Stimulated activated effector memory CD8-positive, alpha-beta T cell treated with anti-CD3 and anti-CD28 coated beads, Interleukin-12 subunit alpha, Interleukin-12 subunit beta, amount 100 ng/mL, for 72 hours (primary cell): ENCODE measurements around the gene MYL12B.
"Not testable (repeated sequence)": the region's sequence is repeated elsewhere in the genome, so short reads cannot be mapped to it uniquely, and the experiment has no call there.

ENCODE experiments used
- ATAC-seq: fragments of 150-1000 bp; cut with Tn5 transposase; 2 replicates; pipeline ENCODE4 v1.10.0; 2021
- DNase-seq, 2 donors: peaks; one replicate each; pipeline ENCODE4 v3.0.0; 2021 to 2022; ENCODE audit warnings: low spot score in 2 of 2
- H3K27ac Mint-ChIP-seq: one replicate; pipeline ENCODE4 v1.8.0; 2022; ENCODE audit warnings: mild to moderate bottlenecking, mixed read lengths
- H3K36me3 Mint-ChIP-seq: one replicate; pipeline ENCODE4 v1.8.0; 2022; ENCODE audit warnings: mild to moderate bottlenecking, mixed read lengths
- H3K4me1 Mint-ChIP-seq: one replicate; pipeline ENCODE4 v1.8.0; 2022; ENCODE audit warnings: mixed read lengths
- H3K4me3 Mint-ChIP-seq: one replicate; pipeline ENCODE4 v1.8.0; 2022; ENCODE audit warnings: mild to moderate bottlenecking, mixed read lengths
- H3K9me3 Mint-ChIP-seq: one replicate; pipeline ENCODE4 v1.8.0; 2022; ENCODE audit warnings: mixed read lengths

The MYL12B gene

GRCh38 chr18:3293196-3293951, 31.4 kb downstream of the MYL12B start:
- ATAC-seq (no peak), DNase-seq (no peak)
- Mint-ChIP-seq H3K4me3 (no peak overlapping the region), H3K9me3 (peaks cover 12% of the 10 kb centered on the region), H3K27ac (no peak overlapping the region), H3K36me3 (no peaks in the 10 kb centered on the region), H3K4me1 (peaks cover 14% of the 10 kb centered on the region)

- DNase-seq: no peak
- H3K36me3 Mint-ChIP-seq: no peaks in the 10 kb centered on the region
- peaks cover 14% of the 10 kb centered on the region for H3K4me1 Mint-ChIP-seq
- ATAC-seq: no peak
- no peak overlapping the region for H3K27ac Mint-ChIP-seq
- no peak overlapping the region for H3K4me3 Mint-ChIP-seq
- H3K9me3 Mint-ChIP-seq: peaks cover 12% of the 10 kb centered on the region
Measured at GRCh38 chr18:3294435-3295080, 32.6 kb downstream of the MYL12B start.

- Mint-ChIP-seq H3K4me3 (peak overlapping the region; percentile 92), H3K36me3 (no peaks in the 10 kb centered on the region), H3K9me3 (no peaks in the 10 kb centered on the region), H3K27ac (peak overlapping the region; percentile 75), H3K4me1 (peaks cover 14% of the 10 kb centered on the region)
- DNase-seq: peak; percentile 90 to 96
- ATAC-seq: peak; percentile 99
Measured at GRCh38 chr18:3297025-3297984, 35.4 kb downstream of the MYL12B start.

GRCh38 chr18:3304832-3305231, 42.9 kb downstream of the MYL12B start:
- Mint-ChIP-seq H3K4me3 (peak overlapping the region; percentile 69), H3K36me3 (no peaks in the 10 kb centered on the region), H3K27ac (peak overlapping the region; percentile 94), H3K4me1 (peaks cover 24% of the 10 kb centered on the region), H3K9me3 (no peaks in the 10 kb centered on the region)
- ATAC-seq (no peak), DNase-seq (no peak)

GRCh38 chr18:3305354-3305762, 43.4 kb downstream of the MYL12B start:
- H3K36me3 Mint-ChIP-seq: no peaks in the 10 kb centered on the region
- peak; percentile 33 to 73 for DNase-seq
- ATAC-seq: peak; percentile 100
- H3K9me3 Mint-ChIP-seq: no peaks in the 10 kb centered on the region
- H3K4me1 Mint-ChIP-seq: peaks cover 24% of the 10 kb centered on the region
- H3K4me3 Mint-ChIP-seq: peak overlapping the region; percentile 69
- peak overlapping the region; percentile 94 for H3K27ac Mint-ChIP-seq

- Mint-ChIP-seq H3K27ac (peak overlapping the region; percentile 94), H3K4me1 (peaks cover 24% of the 10 kb centered on the region)
Measured at GRCh38 chr18:3305933-3306332, 44.0 kb downstream of the MYL12B start.

GRCh38 chr18:3306391-3306790, 44.5 kb downstream of the MYL12B start:
- Mint-ChIP-seq H3K27ac (peak overlapping the region; percentile 94), H3K4me3 (peak overlapping the region; percentile 69), H3K4me1 (peaks cover 24% of the 10 kb centered on the region), H3K9me3 (no peaks in the 10 kb centered on the region), H3K36me3 (no peaks in the 10 kb centered on the region)
- DNase-seq: no peak
- ATAC-seq: no peak

More at GRCh38 chr18:3305933-3306332, 44.0 kb downstream of the MYL12B start:
- DNase-seq: no peak
- Mint-ChIP-seq H3K4me3 (peak overlapping the region; percentile 69), H3K36me3 (no peaks in the 10 kb centered on the region), H3K9me3 (no peaks in the 10 kb centered on the region)
- ATAC-seq: no peak

- no peak overlapping the region for H3K27ac Mint-ChIP-seq
- H3K36me3 Mint-ChIP-seq: no peaks in the 10 kb centered on the region
- peaks cover under 1% of the 10 kb centered on the region for H3K4me1 Mint-ChIP-seq
- no peak for ATAC-seq
- no peak overlapping the region for H3K4me3 Mint-ChIP-seq
- no peaks in the 10 kb centered on the region for H3K9me3 Mint-ChIP-seq
- DNase-seq: no peak
Measured at GRCh38 chr18:3313685-3314084, 51.8 kb downstream of the MYL12B start.

GRCh38 chr18:3315344-3315743, 53.4 kb downstream of the MYL12B start:
- not testable (repeated sequence) for H3K27ac Mint-ChIP-seq, H3K9me3 Mint-ChIP-seq, ATAC-seq, H3K36me3 Mint-ChIP-seq, DNase-seq, H3K4me3 Mint-ChIP-seq
- H3K4me1 Mint-ChIP-seq: peaks cover 17% of the 10 kb centered on the region

- ATAC-seq: peak; percentile 95
- Mint-ChIP-seq H3K4me1 (peaks cover 32% of the 10 kb centered on the region), H3K4me3 (peak overlapping the region; percentile 60), H3K27ac (peak overlapping the region; percentile 55), H3K9me3 (no peaks in the 10 kb centered on the region), H3K36me3 (no peaks in the 10 kb centered on the region)
- DNase-seq: peak in 1 of 2 donors; percentile 72
Measured at GRCh38 chr18:3319399-3319798, 57.5 kb downstream of the MYL12B start.

- H3K4me1 Mint-ChIP-seq: peaks cover 32% of the 10 kb centered on the region
- H3K9me3 Mint-ChIP-seq: no peaks in the 10 kb centered on the region
- peak; percentile 31 for ATAC-seq
- H3K27ac Mint-ChIP-seq: peak overlapping the region; percentile 55
- no peaks in the 10 kb centered on the region for H3K36me3 Mint-ChIP-seq
- DNase-seq: no peak
- H3K4me3 Mint-ChIP-seq: peak overlapping the region; percentile 60
Measured at GRCh38 chr18:3319894-3320454, 58.0 kb downstream of the MYL12B start.

- H3K4me1 Mint-ChIP-seq: peaks cover 32% of the 10 kb centered on the region
- no peak overlapping the region for H3K4me3 Mint-ChIP-seq
- H3K36me3 Mint-ChIP-seq: no peaks in the 10 kb centered on the region
- no peaks in the 10 kb centered on the region for H3K9me3 Mint-ChIP-seq
- peak; percentile 73 for ATAC-seq
- no peak overlapping the region for H3K27ac Mint-ChIP-seq
- no peak for DNase-seq
Measured at GRCh38 chr18:3321133-3321812, 59.3 kb downstream of the MYL12B start.

- ATAC-seq (no peak), DNase-seq (no peak)
- no peak overlapping the region for H3K4me3 Mint-ChIP-seq
Measured at GRCh38 chr18:3323900-3324299, 62.0 kb downstream of the MYL12B start.

More at GRCh38 chr18:3323900-3324299, 62.0 kb downstream of the MYL12B start:
- no peak overlapping the region for H3K27ac Mint-ChIP-seq
- no peaks in the 10 kb centered on the region for H3K36me3 Mint-ChIP-seq
- H3K4me1 Mint-ChIP-seq: peaks cover 29% of the 10 kb centered on the region
- no peaks in the 10 kb centered on the region for H3K9me3 Mint-ChIP-seq
